KMS-11 (cell line): Measurements from ENCODE around the gene BTG1.

Experiments used
- H2AFZ ChIP-seq: fragments of 200-600 bp; sonication (generic); 2 replicates; pipeline ENCODE4 v1.6.1; 2016; ENCODE audit warnings: antibody characterized with exemption, mixed run types, low read depth
- H3K27ac ChIP-seq: fragments of 200-600 bp; sonication (generic); 2 replicates; pipeline ENCODE4 v1.6.1; 2016; ENCODE audit warnings: mild to moderate bottlenecking, mixed run types
- H3K27me3 ChIP-seq: fragments of 200-600 bp; sonication (generic); 2 replicates; pipeline ENCODE4 v1.6.1; 2017; ENCODE audit warnings: mild to moderate bottlenecking, low read depth, mixed run types, moderate library complexity; ENCODE audit not compliant: insufficient read depth
- H3K36me3 ChIP-seq: fragments of 200-600 bp; sonication (generic); 2 replicates; pipeline ENCODE4 v1.6.1; 2017; ENCODE audit warnings: mild to moderate bottlenecking, mixed run types; ENCODE audit not compliant: insufficient read depth
- H3K4me1 ChIP-seq: fragments of 200-600 bp; sonication (generic); 2 replicates; pipeline ENCODE4 v1.6.1; 2016; ENCODE audit warnings: mild to moderate bottlenecking, low read depth, mixed run types; ENCODE audit not compliant: poor library complexity, severe bottlenecking
- H3K4me2 ChIP-seq: fragments of 200-600 bp; sonication (generic); 2 replicates; pipeline ENCODE4 v1.7.0; 2016; ENCODE audit warnings: mild to moderate bottlenecking, mixed run types
- H3K4me3 ChIP-seq: fragments of 200-600 bp; sonication (generic); IDR thresholded peaks from 2 replicates; pipeline ENCODE4 v1.6.1; 2017; ENCODE audit warnings: low read depth, low read length, mixed read lengths; ENCODE audit not compliant: insufficient read depth
- H3K79me2 ChIP-seq: fragments of 200-600 bp; sonication (generic); 2 replicates; pipeline ENCODE4 v1.6.1; 2016; ENCODE audit warnings: low read depth, mixed run types; ENCODE audit not compliant: insufficient read depth
- H3K9ac ChIP-seq: fragments of 200-600 bp; sonication (generic); 2 replicates; pipeline ENCODE4 v1.6.1; 2016; ENCODE audit warnings: mild to moderate bottlenecking, mixed run types
- H4K20me1 ChIP-seq: fragments of 200-600 bp; sonication (generic); 2 replicates; pipeline ENCODE4 v1.6.1; 2016; ENCODE audit warnings: mild to moderate bottlenecking, mixed run types; ENCODE audit not compliant: insufficient read depth
- TF ChIP-seq, protein P1 (sequence below): fragments of 200-600 bp; sonication (generic); conservative IDR thresholded peaks from 2 replicates; pipeline ENCODE4 v1.6.1; 2017; ENCODE audit warnings: low read depth, mild to moderate bottlenecking, antibody characterized with exemption, low read length, moderate library complexity, mixed read lengths

BTG1 gene

DNA sequence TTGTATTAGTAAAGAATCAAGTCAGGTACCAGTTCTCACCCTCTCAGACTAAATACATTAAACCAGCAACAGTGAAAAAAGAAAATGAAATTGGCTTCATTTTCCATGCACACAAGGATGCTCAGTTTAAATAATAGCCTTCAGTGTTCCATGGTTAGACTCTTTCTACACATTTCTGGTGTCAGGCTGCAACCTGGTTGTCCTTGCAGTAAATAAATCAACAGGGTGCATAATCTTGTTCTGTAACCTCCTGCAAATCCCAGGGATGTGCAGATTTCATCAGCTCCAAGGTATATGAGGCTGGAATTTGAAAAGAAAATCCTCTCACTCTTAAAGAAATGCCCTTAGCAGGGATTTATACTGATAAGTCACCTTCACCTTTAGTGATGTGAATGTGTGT lies 46.7 kb upstream of the BTG1 start:
- Histone ChIP-seq H3K27me3 (no peaks in the 10 kb centered on the region), H3K9ac (no peak overlapping the region), H3K4me3 (no peak overlapping the region), H3K36me3 (no peaks in the 10 kb centered on the region), H3K79me2 (no peaks in the 10 kb centered on the region), H4K20me1 (no peaks in the 10 kb centered on the region), H3K27ac (no peak overlapping the region), H3K4me2 (no peak overlapping the region), H3K4me1 (peaks cover 14% of the 10 kb centered on the region), H2AFZ (no peak overlapping the region)
- TF ChIP-seq, protein P1, sequence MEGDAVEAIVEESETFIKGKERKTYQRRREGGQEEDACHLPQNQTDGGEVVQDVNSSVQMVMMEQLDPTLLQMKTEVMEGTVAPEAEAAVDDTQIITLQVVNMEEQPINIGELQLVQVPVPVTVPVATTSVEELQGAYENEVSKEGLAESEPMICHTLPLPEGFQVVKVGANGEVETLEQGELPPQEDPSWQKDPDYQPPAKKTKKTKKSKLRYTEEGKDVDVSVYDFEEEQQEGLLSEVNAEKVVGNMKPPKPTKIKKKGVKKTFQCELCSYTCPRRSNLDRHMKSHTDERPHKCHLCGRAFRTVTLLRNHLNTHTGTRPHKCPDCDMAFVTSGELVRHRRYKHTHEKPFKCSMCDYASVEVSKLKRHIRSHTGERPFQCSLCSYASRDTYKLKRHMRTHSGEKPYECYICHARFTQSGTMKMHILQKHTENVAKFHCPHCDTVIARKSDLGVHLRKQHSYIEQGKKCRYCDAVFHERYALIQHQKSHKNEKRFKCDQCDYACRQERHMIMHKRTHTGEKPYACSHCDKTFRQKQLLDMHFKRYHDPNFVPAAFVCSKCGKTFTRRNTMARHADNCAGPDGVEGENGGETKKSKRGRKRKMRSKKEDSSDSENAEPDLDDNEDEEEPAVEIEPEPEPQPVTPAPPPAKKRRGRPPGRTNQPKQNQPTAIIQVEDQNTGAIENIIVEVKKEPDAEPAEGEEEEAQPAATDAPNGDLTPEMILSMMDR: no peak

DNA sequence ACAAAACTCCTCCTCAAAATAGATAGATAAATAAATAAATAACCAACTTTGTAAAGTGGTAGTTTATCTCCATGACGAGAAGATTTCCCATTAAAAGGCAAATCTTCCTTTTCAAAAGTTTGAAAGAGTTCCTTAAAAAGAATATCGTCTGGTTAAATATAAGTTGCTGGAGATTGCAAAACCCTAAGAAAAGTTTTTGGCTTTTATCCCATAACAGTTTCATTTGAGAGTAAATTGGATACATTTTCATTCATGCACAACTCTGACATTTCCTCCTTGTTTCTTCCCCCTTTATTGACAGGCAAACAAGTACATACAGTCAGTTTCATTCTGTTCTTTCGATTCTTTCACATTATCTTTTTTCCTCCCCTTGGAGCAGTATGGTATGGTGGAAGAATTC lies 45.4 kb upstream of the BTG1 start:
- Histone ChIP-seq H3K4me3 (no peak overlapping the region), H3K36me3 (no peaks in the 10 kb centered on the region), H4K20me1 (no peaks in the 10 kb centered on the region), H3K27me3 (no peaks in the 10 kb centered on the region), H3K27ac (no peak overlapping the region), H3K4me2 (no peak overlapping the region), H2AFZ (no peak overlapping the region), H3K4me1 (peaks cover 27% of the 10 kb centered on the region), H3K79me2 (no peaks in the 10 kb centered on the region), H3K9ac (no peak overlapping the region)
- TF ChIP-seq, protein P1: no peak

DNA sequence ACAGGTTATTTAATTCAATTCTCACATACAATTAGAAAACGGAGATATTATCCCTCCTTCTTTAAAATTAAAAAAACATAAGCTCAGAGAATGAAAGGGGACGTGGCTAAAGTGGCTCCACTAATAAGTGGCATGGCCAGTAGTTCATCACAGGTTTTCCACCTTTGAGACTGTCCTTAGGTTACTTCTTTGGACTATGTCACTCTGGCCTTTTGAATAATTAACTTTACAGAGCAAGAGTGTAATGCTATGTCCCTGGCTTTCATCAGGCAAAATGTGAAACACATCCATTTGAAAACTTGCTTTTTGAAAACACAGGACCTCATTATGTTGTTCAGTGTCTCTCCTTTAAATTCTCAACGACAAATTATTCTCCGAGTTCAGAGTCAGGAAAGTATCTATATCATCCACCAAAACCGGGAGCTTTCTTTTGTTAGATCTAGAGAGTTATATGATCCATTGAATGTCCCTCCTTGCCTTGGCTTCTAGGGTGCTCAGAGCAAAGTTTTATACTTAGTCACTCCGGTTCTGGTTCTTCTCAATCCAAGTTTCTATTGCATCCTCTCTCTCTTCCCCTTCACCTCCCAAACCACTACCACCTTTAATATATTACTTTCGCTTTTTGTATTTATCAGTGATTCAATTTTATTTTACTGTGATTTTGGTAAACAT lies 43.0 kb upstream of the BTG1 start:
- Histone ChIP-seq H3K27ac (no peak overlapping the region), H4K20me1 (no peaks in the 10 kb centered on the region), H3K4me3 (no peak overlapping the region), H3K79me2 (no peaks in the 10 kb centered on the region), H3K36me3 (no peaks in the 10 kb centered on the region), H2AFZ (no peak overlapping the region), H3K4me1 (peaks cover 46% of the 10 kb centered on the region), H3K4me2 (no peak overlapping the region), H3K9ac (no peak overlapping the region), H3K27me3 (no peaks in the 10 kb centered on the region)
- TF ChIP-seq, protein P1: no peak

DNA sequence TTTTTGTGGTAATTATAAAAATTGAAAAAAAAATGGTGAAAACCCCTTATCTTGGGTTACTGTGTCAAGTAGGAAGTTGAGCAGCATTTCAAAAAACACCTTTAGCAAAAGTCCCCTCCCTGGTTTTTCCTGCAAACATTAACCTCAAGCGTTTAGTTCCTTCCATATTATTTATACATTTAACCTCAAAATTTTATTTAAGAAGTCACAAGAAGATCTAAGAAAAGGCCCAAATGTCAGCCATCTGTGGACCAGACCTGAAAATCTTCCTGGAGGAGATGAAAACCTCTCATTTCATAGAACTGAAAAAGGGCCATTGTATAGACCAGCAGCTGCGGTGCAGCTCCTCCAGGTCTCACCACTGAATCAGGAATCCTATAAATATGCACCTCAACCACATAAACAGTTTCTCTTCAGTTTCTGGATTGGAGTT lies 40.4 kb upstream of the BTG1 start:
- Histone ChIP-seq H3K27ac (peak overlapping the region; percentile 42; the same call in 1 of the 2 replicates), H3K79me2 (no peaks in the 10 kb centered on the region), H2AFZ (peak overlapping the region; percentile 11; the same call in 1 of the 2 replicates), H3K4me3 (no peak overlapping the region), H3K9ac (no peak overlapping the region; the same call in 1 of the 2 replicates), H3K4me2 (peak overlapping the region; percentile 80), H4K20me1 (no peaks in the 10 kb centered on the region), H3K4me1 (peaks cover 46% of the 10 kb centered on the region), H3K36me3 (no peaks in the 10 kb centered on the region), H3K27me3 (no peaks in the 10 kb centered on the region)
- TF ChIP-seq, protein P1: no peak
